Measurements from ENCODE around the gene SCAND1. TPM values are rescaled to one million over a fixed set of nuclear protein-coding genes. Genes with fewer than 3 reads are reported as not detected.

Gene SCAND1
- total and polyA plus RNA-seq, 9 of the 15 experiments (the other 6 are each of a cell fraction or from before 2014, with no cell fraction given): 0.08 to 94.0 (median 5.8) TPM

- no peaks in the 10 kb centered on the region for H3K79me2 ChIP-seq (ENCODE audit: control insufficient read depth, insufficient read depth, low read length)
- peak; percentile 74 for FAIRE-seq
- peak; percentile 88 for ATAC-seq
- peak in 2 of 4 experiments; percentile 18 to 22 for DNase-seq (ENCODE audit: extremely low read depth in 1 of 4, low spot score in 3 of 4)
- BruUV-seq (replicated peaks): no TSS peak
- no peaks in the 10 kb centered on the region; the same call in 1 of the 2 replicates for H3K9me3 ChIP-seq (replicated peaks; ENCODE audit: control insufficient read depth, insufficient read depth, low read depth, low read length)
- H3K4me1 ChIP-seq (replicated peaks in 1 of 2; ENCODE audit: control insufficient read depth in 2 of 2, insufficient read depth in 2 of 2, low read length in 2 of 2): peaks cover 0 to 7% of the 10 kb centered on the region in 2 experiments; a peak in 3 of 5 replicates
- H3K4me2 ChIP-seq (ENCODE audit: insufficient read depth, low read length): no peak within 1 kb of the TSS
- 0 out of 2 replicates have a peak, but pooled peaks have one; percentile 36 for TF ChIP-seq PKNOX1 (IDR thresholded peaks at IDR 0.05)
- TF ChIP-seq ELK1 (CRISPR knock-in tag; IDR thresholded peaks at IDR 0.05): no peak
- TF ChIP-seq EP400 (IDR thresholded peaks at IDR 0.05): no peak
- no peak for TF ChIP-seq DACH1 (IDR thresholded peaks at IDR 0.05; ENCODE audit: partially characterized antibody)
- POLR2A ChIA-PET: interaction anchor here (0.7 to 2.3 kb wide), 6 partner anchors 11 to 1824 kb away, joined by 3 to 7 read pairs (median 3); partner anchors contain the start of gene SPAG4
- peak within 1 kb of the TSS; percentile 78 for H2AFZ ChIP-seq (ENCODE audit: low read depth, low read length)
- H3K9me1 ChIP-seq (ENCODE audit: control insufficient read depth, insufficient read depth, low read length): no peaks in the 10 kb centered on the region
- CTCF ChIA-PET (ENCODE audit: low intra/inter-chr PET ratio): no interaction called here
- H4K20me1 ChIP-seq (replicated peaks; ENCODE audit: control insufficient read depth, insufficient read depth, low read length): no peaks in the 10 kb centered on the region
- in situ Hi-C loops (cut with MboI): no loop called here
- H3K27ac ChIP-seq (ENCODE audit: extremely low read depth, low read depth, low read length): no peak within 1 kb of the TSS
- H3K27me3 ChIP-seq (ENCODE audit: control insufficient read depth in 2 of 2, insufficient read depth in 2 of 2, low read length in 2 of 2): no peaks in the 10 kb centered on the region
- intact Hi-C loops (cut with micrococcal nuclease): no loop called here
- no peak within 1 kb of the TSS for H3K9ac ChIP-seq (ENCODE audit: insufficient read depth in 1 of 2, low read depth in 2 of 2, low read length in 2 of 2)
- 19% methylated on average over 3 of the region's 3 CpGs for WGBS (ENCODE audit: insufficient coverage, low coverage, missing lambda C conversion rate)
- H3K36me3 ChIP-seq (ENCODE audit: control insufficient read depth, insufficient read depth, low read length): no peaks in the 10 kb centered on the region
- no peak within 1 kb of the TSS for H3K4me3 ChIP-seq
Observed at GRCh38 chr20:35967979-35968640, 13.8 kb upstream of the SCAND1 start, which contains the start of gene CNBD2. TSS of gene CNBD2 (plus strand) at chr20:35968590. CDS start at chr20:35968763, 173 bp downstream.

Data from K562 (cell line).